H1 (cell line): ENCODE results near the gene IL36G. TPM values are rescaled to one million over a fixed set of nuclear protein-coding genes. Genes with fewer than 3 reads are reported as not detected.

ENCODE experiments used
- CBX5 ChIP-seq: fragments of 300-800, 300-1000 bp; sonication (generic); IDR thresholded peaks from 2 replicates; pipeline ENCODE4 v1.7.1; 2016; ENCODE audit warnings: antibody characterized with exemption, low read length, low read depth
- CTBP2 ChIP-seq: IDR thresholded peaks from 2 replicates; pipeline ENCODE4 v1.7.0; 2011; ENCODE audit warnings: borderline replicate concordance, mild to moderate bottlenecking, moderate library complexity, mixed read lengths, low read length; ENCODE audit not compliant: insufficient read depth, insufficient read length
- RXRA ChIP-seq: IDR thresholded peaks from 2 replicates; pipeline ENCODE4 v1.6.1; 2011; ENCODE audit warnings: low read depth, mild to moderate bottlenecking, low read length, moderate library complexity; ENCODE audit not compliant: insufficient read depth
- TAF7 ChIP-seq: optimal IDR thresholded peaks from 2 replicates; pipeline ENCODE3; 2011; ENCODE audit warnings: low read depth, mild to moderate bottlenecking, inconsistent platforms, low read length, moderate library complexity, borderline replicate concordance
- TBP ChIP-seq: IDR thresholded peaks from 2 replicates; pipeline ENCODE4 v1.6.1; 2011; ENCODE audit warnings: low read depth, low read length, improper control_type of control experiment
- polyA plus RNA-seq, 7 experiments: library from polyadenylated mRNA; depleted of rRNA in 3 of 7; stranded (reverse) in 5 of 7; unstranded in 2 of 7; fragments of >200 nt in 5 of 7; fragments of 200-250 nt in 2 of 7; gene quantifications; 1 replicate in 5 of 7; 2 replicates in 1 of 7; 4 replicates in 1 of 7; pipeline versions ENCODE4 v1.2.1 to v1.2.3, GENCODE V29; 2011 to 2013; ENCODE audit warnings: missing spikeins in 2 of 7, mixed read lengths in 2 of 7
- total RNA-seq: library from RNA; stranded (reverse); fragmentation: NEBNext Ultra II Directional; extraction: Animal tissue kit (Norgen Biotek cat#: 25700); gene quantifications from 2 replicates; pipeline ENCODE4 v1.2.1, GENCODE V29; 2021
- TF ChIP-seq, protein P1 (sequence below): fragments of 300-600 bp; sonication (generic); IDR thresholded peaks from 2 replicates; pipeline ENCODE4 v1.7.1; 2012; ENCODE audit warnings: low read length, moderate library complexity, mild to moderate bottlenecking, inconsistent platforms; ENCODE audit not compliant: insufficient replicate concordance

IL36G gene
- total and polyA plus RNA-seq, 2 of the 8 experiments (the other 6 are each of a cell fraction or from before 2014, with no cell fraction given) = 0.39 TPM; not detected in 1

DNA sequence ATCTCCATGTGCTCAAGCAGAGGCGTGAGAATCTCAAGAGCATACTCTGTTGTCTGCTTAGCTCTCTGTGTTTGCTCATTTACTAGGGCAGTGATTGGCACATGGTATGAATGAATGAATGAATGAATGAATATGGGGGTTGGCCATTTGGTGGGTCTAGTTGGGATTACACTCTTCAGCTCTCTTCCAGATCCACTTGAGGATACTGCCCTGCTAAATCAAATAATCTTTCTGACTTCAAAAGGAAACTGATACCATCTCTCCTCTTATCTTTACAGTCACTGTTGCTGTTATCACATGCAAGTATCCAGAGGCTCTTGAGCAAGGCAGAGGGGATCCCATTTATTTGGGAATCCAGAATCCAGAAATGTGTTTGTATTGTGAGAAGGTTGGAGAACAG lies 1.9 kb downstream of the IL36G start (continued):
- TF ChIP-seq, protein P1, sequence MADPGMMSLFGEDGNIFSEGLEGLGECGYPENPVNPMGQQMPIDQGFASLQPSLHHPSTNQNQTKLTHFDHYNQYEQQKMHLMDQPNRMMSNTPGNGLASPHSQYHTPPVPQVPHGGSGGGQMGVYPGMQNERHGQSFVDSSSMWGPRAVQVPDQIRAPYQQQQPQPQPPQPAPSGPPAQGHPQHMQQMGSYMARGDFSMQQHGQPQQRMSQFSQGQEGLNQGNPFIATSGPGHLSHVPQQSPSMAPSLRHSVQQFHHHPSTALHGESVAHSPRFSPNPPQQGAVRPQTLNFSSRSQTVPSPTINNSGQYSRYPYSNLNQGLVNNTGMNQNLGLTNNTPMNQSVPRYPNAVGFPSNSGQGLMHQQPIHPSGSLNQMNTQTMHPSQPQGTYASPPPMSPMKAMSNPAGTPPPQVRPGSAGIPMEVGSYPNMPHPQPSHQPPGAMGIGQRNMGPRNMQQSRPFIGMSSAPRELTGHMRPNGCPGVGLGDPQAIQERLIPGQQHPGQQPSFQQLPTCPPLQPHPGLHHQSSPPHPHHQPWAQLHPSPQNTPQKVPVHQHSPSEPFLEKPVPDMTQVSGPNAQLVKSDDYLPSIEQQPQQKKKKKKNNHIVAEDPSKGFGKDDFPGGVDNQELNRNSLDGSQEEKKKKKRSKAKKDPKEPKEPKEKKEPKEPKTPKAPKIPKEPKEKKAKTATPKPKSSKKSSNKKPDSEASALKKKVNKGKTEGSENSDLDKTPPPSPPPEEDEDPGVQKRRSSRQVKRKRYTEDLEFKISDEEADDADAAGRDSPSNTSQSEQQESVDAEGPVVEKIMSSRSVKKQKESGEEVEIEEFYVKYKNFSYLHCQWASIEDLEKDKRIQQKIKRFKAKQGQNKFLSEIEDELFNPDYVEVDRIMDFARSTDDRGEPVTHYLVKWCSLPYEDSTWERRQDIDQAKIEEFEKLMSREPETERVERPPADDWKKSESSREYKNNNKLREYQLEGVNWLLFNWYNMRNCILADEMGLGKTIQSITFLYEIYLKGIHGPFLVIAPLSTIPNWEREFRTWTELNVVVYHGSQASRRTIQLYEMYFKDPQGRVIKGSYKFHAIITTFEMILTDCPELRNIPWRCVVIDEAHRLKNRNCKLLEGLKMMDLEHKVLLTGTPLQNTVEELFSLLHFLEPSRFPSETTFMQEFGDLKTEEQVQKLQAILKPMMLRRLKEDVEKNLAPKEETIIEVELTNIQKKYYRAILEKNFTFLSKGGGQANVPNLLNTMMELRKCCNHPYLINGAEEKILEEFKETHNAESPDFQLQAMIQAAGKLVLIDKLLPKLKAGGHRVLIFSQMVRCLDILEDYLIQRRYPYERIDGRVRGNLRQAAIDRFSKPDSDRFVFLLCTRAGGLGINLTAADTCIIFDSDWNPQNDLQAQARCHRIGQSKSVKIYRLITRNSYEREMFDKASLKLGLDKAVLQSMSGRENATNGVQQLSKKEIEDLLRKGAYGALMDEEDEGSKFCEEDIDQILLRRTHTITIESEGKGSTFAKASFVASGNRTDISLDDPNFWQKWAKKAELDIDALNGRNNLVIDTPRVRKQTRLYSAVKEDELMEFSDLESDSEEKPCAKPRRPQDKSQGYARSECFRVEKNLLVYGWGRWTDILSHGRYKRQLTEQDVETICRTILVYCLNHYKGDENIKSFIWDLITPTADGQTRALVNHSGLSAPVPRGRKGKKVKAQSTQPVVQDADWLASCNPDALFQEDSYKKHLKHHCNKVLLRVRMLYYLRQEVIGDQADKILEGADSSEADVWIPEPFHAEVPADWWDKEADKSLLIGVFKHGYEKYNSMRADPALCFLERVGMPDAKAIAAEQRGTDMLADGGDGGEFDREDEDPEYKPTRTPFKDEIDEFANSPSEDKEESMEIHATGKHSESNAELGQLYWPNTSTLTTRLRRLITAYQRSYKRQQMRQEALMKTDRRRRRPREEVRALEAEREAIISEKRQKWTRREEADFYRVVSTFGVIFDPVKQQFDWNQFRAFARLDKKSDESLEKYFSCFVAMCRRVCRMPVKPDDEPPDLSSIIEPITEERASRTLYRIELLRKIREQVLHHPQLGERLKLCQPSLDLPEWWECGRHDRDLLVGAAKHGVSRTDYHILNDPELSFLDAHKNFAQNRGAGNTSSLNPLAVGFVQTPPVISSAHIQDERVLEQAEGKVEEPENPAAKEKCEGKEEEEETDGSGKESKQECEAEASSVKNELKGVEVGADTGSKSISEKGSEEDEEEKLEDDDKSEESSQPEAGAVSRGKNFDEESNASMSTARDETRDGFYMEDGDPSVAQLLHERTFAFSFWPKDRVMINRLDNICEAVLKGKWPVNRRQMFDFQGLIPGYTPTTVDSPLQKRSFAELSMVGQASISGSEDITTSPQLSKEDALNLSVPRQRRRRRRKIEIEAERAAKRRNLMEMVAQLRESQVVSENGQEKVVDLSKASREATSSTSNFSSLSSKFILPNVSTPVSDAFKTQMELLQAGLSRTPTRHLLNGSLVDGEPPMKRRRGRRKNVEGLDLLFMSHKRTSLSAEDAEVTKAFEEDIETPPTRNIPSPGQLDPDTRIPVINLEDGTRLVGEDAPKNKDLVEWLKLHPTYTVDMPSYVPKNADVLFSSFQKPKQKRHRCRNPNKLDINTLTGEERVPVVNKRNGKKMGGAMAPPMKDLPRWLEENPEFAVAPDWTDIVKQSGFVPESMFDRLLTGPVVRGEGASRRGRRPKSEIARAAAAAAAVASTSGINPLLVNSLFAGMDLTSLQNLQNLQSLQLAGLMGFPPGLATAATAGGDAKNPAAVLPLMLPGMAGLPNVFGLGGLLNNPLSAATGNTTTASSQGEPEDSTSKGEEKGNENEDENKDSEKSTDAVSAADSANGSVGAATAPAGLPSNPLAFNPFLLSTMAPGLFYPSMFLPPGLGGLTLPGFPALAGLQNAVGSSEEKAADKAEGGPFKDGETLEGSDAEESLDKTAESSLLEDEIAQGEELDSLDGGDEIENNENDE = no peak
- TF ChIP-seq TAF7 (no peak), CBX5 (no peak), TBP (no peak), CTBP2 (no peak), RXRA (no peak)
- TF ChIP-seq, all 59 proteins: peak for 0
